Activated gamma-delta T cell treated with anti-CD3 and anti-CD28 coated beads, Interleukin-2, amount 50 U/mL, for 16 hours (primary cell): ENCODE measurements around the gene DBNDD1.

ENCODE experiments used
- DNase-seq: peaks from one replicate; pipeline ENCODE4 v3.0.0-alpha.2; 2020; ENCODE audit warnings: low read depth

DBNDD1 gene

GRCh38 chr16:89962754-89963498, 56.3 kb downstream of the DBNDD1 start:
- DNase-seq: no peak

GRCh38 chr16:89961920-89962319, 57.3 kb downstream of the DBNDD1 start:
- DNase-seq: no peak

GRCh38 chr16:89960966-89961365, 58.3 kb downstream of the DBNDD1 start:
- DNase-seq: no peak

- DNase-seq: no peak
Observed at GRCh38 chr16:89958596-89958995, 60.7 kb downstream of the DBNDD1 start.

GRCh38 chr16:89958068-89958467, 61.2 kb downstream of the DBNDD1 start:
- no peak for DNase-seq

- no peak for DNase-seq
Observed at GRCh38 chr16:89957216-89957785, 62.0 kb downstream of the DBNDD1 start.

- DNase-seq: no peak
Observed at GRCh38 chr16:89956505-89957215, 62.6 kb downstream of the DBNDD1 start.

- no peak for DNase-seq
Observed at GRCh38 chr16:89955001-89955685, 64.1 kb downstream of the DBNDD1 start.
